Measurements from ENCODE around the gene HMMR. TPM values are rescaled to one million over a fixed set of nuclear protein-coding genes. Genes with fewer than 3 reads are reported as not detected.

The HMMR gene
- total RNA-seq, 1 donor from 2014 or later = 8.6 TPM

GRCh38 chr5:163463063-163463435 lies 2.6 kb downstream of the HMMR start:
- no peak overlapping the region for H3K27ac Mint-ChIP-seq (ENCODE audit: unreplicated experiment)
- H3K9me3 Mint-ChIP-seq (ENCODE audit: unreplicated experiment) = no peaks in the 10 kb centered on the region
- H3K36me3 Mint-ChIP-seq (ENCODE audit: low read depth, unreplicated experiment) = no peaks in the 10 kb centered on the region
- no peak for DNase-seq (ENCODE audit: low spot score)
- TF ChIP-seq, protein P1, sequence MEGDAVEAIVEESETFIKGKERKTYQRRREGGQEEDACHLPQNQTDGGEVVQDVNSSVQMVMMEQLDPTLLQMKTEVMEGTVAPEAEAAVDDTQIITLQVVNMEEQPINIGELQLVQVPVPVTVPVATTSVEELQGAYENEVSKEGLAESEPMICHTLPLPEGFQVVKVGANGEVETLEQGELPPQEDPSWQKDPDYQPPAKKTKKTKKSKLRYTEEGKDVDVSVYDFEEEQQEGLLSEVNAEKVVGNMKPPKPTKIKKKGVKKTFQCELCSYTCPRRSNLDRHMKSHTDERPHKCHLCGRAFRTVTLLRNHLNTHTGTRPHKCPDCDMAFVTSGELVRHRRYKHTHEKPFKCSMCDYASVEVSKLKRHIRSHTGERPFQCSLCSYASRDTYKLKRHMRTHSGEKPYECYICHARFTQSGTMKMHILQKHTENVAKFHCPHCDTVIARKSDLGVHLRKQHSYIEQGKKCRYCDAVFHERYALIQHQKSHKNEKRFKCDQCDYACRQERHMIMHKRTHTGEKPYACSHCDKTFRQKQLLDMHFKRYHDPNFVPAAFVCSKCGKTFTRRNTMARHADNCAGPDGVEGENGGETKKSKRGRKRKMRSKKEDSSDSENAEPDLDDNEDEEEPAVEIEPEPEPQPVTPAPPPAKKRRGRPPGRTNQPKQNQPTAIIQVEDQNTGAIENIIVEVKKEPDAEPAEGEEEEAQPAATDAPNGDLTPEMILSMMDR (IDR thresholded peaks at IDR 0.05; ENCODE audit: unreplicated experiment) = no peak
- no peak overlapping the region for H3K4me3 Mint-ChIP-seq (ENCODE audit: unreplicated experiment)
- peaks cover 9% of the 10 kb centered on the region for H3K4me1 Mint-ChIP-seq (ENCODE audit: unreplicated experiment)
- H3K27me3 Mint-ChIP-seq (ENCODE audit: unreplicated experiment) = no peaks in the 10 kb centered on the region

GRCh38 chr5:163467682-163468081 lies 7.2 kb downstream of the HMMR start:
- no peak overlapping the region for H3K4me3 Mint-ChIP-seq (ENCODE audit: unreplicated experiment)
- no peaks in the 10 kb centered on the region for H3K36me3 Mint-ChIP-seq (ENCODE audit: low read depth, unreplicated experiment)

DNA sequence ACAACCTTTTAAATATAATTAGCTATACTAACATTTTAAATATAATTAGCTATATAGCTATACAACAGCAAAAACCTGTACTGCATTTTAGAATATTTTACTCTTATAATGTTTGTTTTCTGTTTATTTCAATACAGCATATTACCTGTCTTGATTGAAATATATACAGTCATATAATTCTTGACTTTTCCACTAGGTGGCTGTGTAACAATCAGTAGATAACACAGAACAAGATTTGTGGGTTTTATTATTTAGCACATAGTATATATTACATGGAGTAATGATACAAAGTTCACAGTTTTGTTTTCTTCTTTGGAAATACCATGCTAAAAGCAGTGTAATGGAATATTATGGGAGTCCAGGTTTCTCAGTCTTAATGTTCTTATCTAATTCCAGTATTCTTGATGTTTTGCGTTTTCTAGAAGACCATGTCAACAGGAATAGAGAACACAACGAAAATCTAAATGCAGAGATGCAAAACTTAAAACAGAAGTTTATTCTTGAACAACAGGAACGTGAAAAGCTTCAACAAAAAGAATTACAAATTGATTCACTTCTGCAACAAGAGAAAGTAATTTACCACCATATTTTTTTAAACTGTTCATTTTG lies 13.3 kb downstream of the HMMR start:
- TF ChIP-seq, protein P1 (IDR thresholded peaks at IDR 0.05; ENCODE audit: unreplicated experiment) = no peak
- DNase-seq (ENCODE audit: low spot score) = no peak
- H3K27ac Mint-ChIP-seq (ENCODE audit: unreplicated experiment) = no peak overlapping the region
- H3K4me1 Mint-ChIP-seq (ENCODE audit: unreplicated experiment) = no peaks in the 10 kb centered on the region
- no peaks in the 10 kb centered on the region for H3K9me3 Mint-ChIP-seq (ENCODE audit: unreplicated experiment)
- no peaks in the 10 kb centered on the region for H3K27me3 Mint-ChIP-seq (ENCODE audit: unreplicated experiment)
- no peak overlapping the region for H3K4me3 Mint-ChIP-seq (ENCODE audit: unreplicated experiment)
- no peaks in the 10 kb centered on the region for H3K36me3 Mint-ChIP-seq (ENCODE audit: low read depth, unreplicated experiment)

More at GRCh38 chr5:163467682-163468081, 7.2 kb downstream of the HMMR start:
- Mint-ChIP-seq H3K27me3 (ENCODE audit: unreplicated experiment) (no peaks in the 10 kb centered on the region), H3K4me1 (ENCODE audit: unreplicated experiment) (no peaks in the 10 kb centered on the region), H3K27ac (ENCODE audit: unreplicated experiment) (no peak overlapping the region), H3K9me3 (ENCODE audit: unreplicated experiment) (no peaks in the 10 kb centered on the region)
- TF ChIP-seq, protein P1 (IDR thresholded peaks at IDR 0.05; ENCODE audit: unreplicated experiment) = no peak
- no peak for DNase-seq (ENCODE audit: low spot score)

- TF ChIP-seq, protein P1 (IDR thresholded peaks at IDR 0.05; ENCODE audit: unreplicated experiment) = no peak
- no peak overlapping the region for H3K27ac Mint-ChIP-seq (ENCODE audit: unreplicated experiment)
- no peaks in the 10 kb centered on the region for H3K27me3 Mint-ChIP-seq (ENCODE audit: unreplicated experiment)
- H3K4me1 Mint-ChIP-seq (ENCODE audit: unreplicated experiment) = no peaks in the 10 kb centered on the region
- no peak overlapping the region for H3K4me3 Mint-ChIP-seq (ENCODE audit: unreplicated experiment)
- H3K9me3 Mint-ChIP-seq (ENCODE audit: unreplicated experiment) = no peaks in the 10 kb centered on the region
- H3K36me3 Mint-ChIP-seq (ENCODE audit: low read depth, unreplicated experiment) = no peaks in the 10 kb centered on the region
- no peak for DNase-seq (ENCODE audit: low spot score)
Observed at GRCh38 chr5:163475411-163475810, 15.0 kb downstream of the HMMR start.

DNA sequence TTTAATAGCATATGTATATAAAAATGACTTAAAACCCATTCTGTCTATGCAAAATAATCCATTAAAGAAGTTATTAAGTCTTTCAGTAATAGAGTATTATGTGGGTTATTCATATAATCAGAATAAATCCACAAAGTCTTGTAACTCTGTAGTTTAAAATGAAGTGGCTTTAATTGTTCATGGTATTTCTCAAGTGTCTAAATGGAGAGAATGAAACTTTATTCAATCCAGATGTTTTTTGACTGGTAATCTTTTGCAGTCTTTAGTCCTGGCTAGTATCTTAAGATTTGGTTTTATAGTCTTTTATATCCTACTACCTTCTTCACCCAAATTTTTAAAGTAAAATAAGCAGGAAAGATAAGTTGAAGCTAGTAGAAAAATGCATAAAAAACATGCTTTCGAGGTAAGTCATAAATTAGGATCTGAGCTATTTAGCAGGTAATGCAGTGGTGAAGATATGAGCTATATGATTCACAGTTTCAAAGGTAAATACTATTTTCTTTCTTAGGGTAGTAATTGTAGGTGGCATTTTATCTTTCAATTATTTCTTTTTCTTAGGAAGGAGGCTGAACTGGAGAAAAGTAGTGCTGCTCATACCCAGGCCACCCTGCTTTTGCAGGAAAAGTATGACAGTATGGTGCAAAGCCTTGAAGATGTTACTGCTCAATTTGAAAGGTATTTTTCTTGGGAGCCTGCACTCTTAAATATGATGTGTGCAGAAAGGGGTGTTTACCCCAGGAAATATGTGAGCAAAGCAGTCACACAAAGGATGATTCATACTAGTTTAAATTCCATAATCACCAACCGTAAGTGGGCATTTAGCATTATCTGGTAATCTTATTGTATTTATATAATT lies 17.9 kb downstream of the HMMR start:
- H3K27ac Mint-ChIP-seq (ENCODE audit: unreplicated experiment) = no peak overlapping the region
- H3K4me3 Mint-ChIP-seq (ENCODE audit: unreplicated experiment) = no peak overlapping the region
- no peak for DNase-seq (ENCODE audit: low spot score)
- H3K9me3 Mint-ChIP-seq (ENCODE audit: unreplicated experiment) = no peaks in the 10 kb centered on the region
- no peaks in the 10 kb centered on the region for H3K36me3 Mint-ChIP-seq (ENCODE audit: low read depth, unreplicated experiment)
- TF ChIP-seq, protein P1 (IDR thresholded peaks at IDR 0.05; ENCODE audit: unreplicated experiment) = no peak
- no peaks in the 10 kb centered on the region for H3K27me3 Mint-ChIP-seq (ENCODE audit: unreplicated experiment)
- no peaks in the 10 kb centered on the region for H3K4me1 Mint-ChIP-seq (ENCODE audit: unreplicated experiment)
